ENCODE results near the gene G3BP1.
"Not testable (repeated sequence)": the region's sequence is repeated elsewhere in the genome, so short reads cannot be mapped to it uniquely, and the experiment has no call there.

Gene G3BP1

GRCh38 chr5:151757233-151758140 is 14.3 kb upstream of the G3BP1 start:
- no peak for DNase-seq

GRCh38 chr5:151758141-151758429 is 13.7 kb upstream of the G3BP1 start:
- DNase-seq = no peak

GRCh38 chr5:151758430-151759241 is 13.1 kb upstream of the G3BP1 start, which contains the start of gene ATOX1:
Gene ATOX1 (minus strand): TSS chr5:151758631. CDS start chr5:151758551, 80 bp downstream.
- DNase-seq = peak; percentile 89 to 91

GRCh38 chr5:151764801-151765200 is 7.0 kb upstream of the G3BP1 start:
- no peak for DNase-seq

- DNase-seq = no peak
Measured at GRCh38 chr5:151766975-151767374, 4.8 kb upstream of the G3BP1 start.

- DNase-seq = peak in 1 of 2 donors; percentile 39
Measured at GRCh38 chr5:151770383-151771258, 1.1 kb upstream of the G3BP1 start.

GRCh38 chr5:151772029-151772845 is 483 bp downstream of the G3BP1 start:
- DNase-seq = peak; percentile 24 to 42

GRCh38 chr5:151772846-151773561 is 1.2 kb downstream of the G3BP1 start:
- DNase-seq = peak in 1 of 2 donors; percentile 20

- no peak for DNase-seq
Measured at GRCh38 chr5:151773951-151774350, 2.2 kb downstream of the G3BP1 start.

GRCh38 chr5:151775025-151775606 is 3.4 kb downstream of the G3BP1 start:
- no peak for DNase-seq

- no peak for DNase-seq
Measured at GRCh38 chr5:151779531-151780125, 7.9 kb downstream of the G3BP1 start.

GRCh38 chr5:151780348-151780747 is 8.6 kb downstream of the G3BP1 start:
- no peak for DNase-seq

- DNase-seq = no peak
Measured at GRCh38 chr5:151781201-151781600, 9.4 kb downstream of the G3BP1 start.

GRCh38 chr5:151783664-151784063 is 11.9 kb downstream of the G3BP1 start:
- DNase-seq = not testable (repeated sequence)

GRCh38 chr5:151784141-151784540 is 12.4 kb downstream of the G3BP1 start:
- DNase-seq = no peak

GRCh38 chr5:151786468-151786867 is 14.7 kb downstream of the G3BP1 start:
- no peak for DNase-seq

GRCh38 chr5:151787817-151788216 is 16.1 kb downstream of the G3BP1 start:
- DNase-seq = no peak

GRCh38 chr5:151793358-151793757 is 21.6 kb downstream of the G3BP1 start:
- no peak for DNase-seq

GRCh38 chr5:151795426-151795825 is 23.7 kb downstream of the G3BP1 start:
- DNase-seq = no peak

- DNase-seq = no peak
Measured at GRCh38 chr5:151798674-151799073, 26.9 kb downstream of the G3BP1 start.

Measured in CD4-positive, alpha-beta T cell treated with Interleukin-4 for 1 hour (primary cell).